GM12878 (cell line): ENCODE data around the gene SPATA16.
"Not testable (repeated sequence)": the region's sequence is repeated elsewhere in the genome, so short reads cannot be mapped to it uniquely, and the experiment has no call there.

ENCODE experiments used
- MTA3 ChIP-seq: IDR thresholded peaks from 2 replicates; pipeline ENCODE4 v1.6.1; 2012; ENCODE audit warnings: low read length, inconsistent platforms, borderline replicate concordance
- SIN3A ChIP-seq: IDR thresholded peaks from 2 replicates; pipeline ENCODE4 v1.6.1; 2012; ENCODE audit warnings: low read depth, low read length, improper control_type of control experiment
- SIX5 ChIP-seq: IDR thresholded peaks from 2 replicates; pipeline ENCODE4 v1.6.1; 2011; ENCODE audit warnings: mild to moderate bottlenecking, low read depth, low read length, moderate library complexity; ENCODE audit not compliant: severe bottlenecking
- TCF7 ChIP-seq: IDR thresholded peaks from 2 replicates; pipeline ENCODE4 v1.6.1; 2014; ENCODE audit warnings: antibody characterized with exemption, borderline replicate concordance
- TF ChIP-seq, protein P1 (sequence below): IDR thresholded peaks from 2 replicates; pipeline ENCODE4 v1.6.1; 2011; ENCODE audit warnings: mild to moderate bottlenecking, low read depth, low read length, moderate library complexity; ENCODE audit not compliant: insufficient replicate concordance
- TF ChIP-seq, protein P2 (sequence below), 3 experiments: IDR thresholded peaks in 2 of 3; conservative IDR thresholded peaks in 1 of 3; 2 replicates each; pipeline ENCODE4 v1.5.1; 2011; ENCODE audit warnings: low read depth in 3 of 3, low read length in 3 of 3, mild to moderate bottlenecking in 3 of 3, control low read depth in 2 of 3, moderate library complexity in 2 of 3, inconsistent platforms in 1 of 3, mixed read lengths in 1 of 3; ENCODE audit not compliant: control insufficient read depth in 2 of 3, insufficient read depth in 1 of 3; ENCODE audit errors: extremely low read depth in 1 of 3
- TF ChIP-seq, protein P3 (sequence below): fragments of 150-350 bp; IDR thresholded peaks from 2 replicates; pipeline ENCODE4 v1.6.1; 2014; ENCODE audit warnings: mild to moderate bottlenecking, low read depth, low read length

- not testable (repeated sequence) for TF ChIP-seq SIX5, TCF7, SIN3A, MTA3
- TF ChIP-seq, protein P1, sequence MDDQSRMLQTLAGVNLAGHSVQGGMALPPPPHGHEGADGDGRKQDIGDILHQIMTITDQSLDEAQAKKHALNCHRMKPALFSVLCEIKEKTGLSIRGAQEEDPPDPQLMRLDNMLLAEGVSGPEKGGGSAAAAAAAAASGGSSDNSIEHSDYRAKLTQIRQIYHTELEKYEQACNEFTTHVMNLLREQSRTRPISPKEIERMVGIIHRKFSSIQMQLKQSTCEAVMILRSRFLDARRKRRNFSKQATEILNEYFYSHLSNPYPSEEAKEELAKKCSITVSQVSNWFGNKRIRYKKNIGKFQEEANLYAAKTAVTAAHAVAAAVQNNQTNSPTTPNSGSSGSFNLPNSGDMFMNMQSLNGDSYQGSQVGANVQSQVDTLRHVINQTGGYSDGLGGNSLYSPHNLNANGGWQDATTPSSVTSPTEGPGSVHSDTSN = not testable (repeated sequence)
- TF ChIP-seq, protein P2, sequence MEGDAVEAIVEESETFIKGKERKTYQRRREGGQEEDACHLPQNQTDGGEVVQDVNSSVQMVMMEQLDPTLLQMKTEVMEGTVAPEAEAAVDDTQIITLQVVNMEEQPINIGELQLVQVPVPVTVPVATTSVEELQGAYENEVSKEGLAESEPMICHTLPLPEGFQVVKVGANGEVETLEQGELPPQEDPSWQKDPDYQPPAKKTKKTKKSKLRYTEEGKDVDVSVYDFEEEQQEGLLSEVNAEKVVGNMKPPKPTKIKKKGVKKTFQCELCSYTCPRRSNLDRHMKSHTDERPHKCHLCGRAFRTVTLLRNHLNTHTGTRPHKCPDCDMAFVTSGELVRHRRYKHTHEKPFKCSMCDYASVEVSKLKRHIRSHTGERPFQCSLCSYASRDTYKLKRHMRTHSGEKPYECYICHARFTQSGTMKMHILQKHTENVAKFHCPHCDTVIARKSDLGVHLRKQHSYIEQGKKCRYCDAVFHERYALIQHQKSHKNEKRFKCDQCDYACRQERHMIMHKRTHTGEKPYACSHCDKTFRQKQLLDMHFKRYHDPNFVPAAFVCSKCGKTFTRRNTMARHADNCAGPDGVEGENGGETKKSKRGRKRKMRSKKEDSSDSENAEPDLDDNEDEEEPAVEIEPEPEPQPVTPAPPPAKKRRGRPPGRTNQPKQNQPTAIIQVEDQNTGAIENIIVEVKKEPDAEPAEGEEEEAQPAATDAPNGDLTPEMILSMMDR (IDR thresholded peaks at IDR 0.05 in 2 of 3, conservative IDR thresholded peaks at IDR 0.05 in 1 of 3; ENCODE audit: control insufficient read depth in 2 of 3, extremely low read depth in 1 of 3, insufficient read depth in 1 of 3, low read depth in 3 of 3, low read length in 3 of 3) = not testable (repeated sequence)
- TF ChIP-seq, protein P3, sequence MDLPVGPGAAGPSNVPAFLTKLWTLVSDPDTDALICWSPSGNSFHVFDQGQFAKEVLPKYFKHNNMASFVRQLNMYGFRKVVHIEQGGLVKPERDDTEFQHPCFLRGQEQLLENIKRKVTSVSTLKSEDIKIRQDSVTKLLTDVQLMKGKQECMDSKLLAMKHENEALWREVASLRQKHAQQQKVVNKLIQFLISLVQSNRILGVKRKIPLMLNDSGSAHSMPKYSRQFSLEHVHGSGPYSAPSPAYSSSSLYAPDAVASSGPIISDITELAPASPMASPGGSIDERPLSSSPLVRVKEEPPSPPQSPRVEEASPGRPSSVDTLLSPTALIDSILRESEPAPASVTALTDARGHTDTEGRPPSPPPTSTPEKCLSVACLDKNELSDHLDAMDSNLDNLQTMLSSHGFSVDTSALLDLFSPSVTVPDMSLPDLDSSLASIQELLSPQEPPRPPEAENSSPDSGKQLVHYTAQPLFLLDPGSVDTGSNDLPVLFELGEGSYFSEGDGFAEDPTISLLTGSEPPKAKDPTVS = not testable (repeated sequence)
Measured at GRCh38 chr3:172866726-172867350, 274.2 kb downstream of the SPATA16 start.
